ENCODE measurements around the gene ADCY9. TPM values are rescaled to one million over a fixed set of nuclear protein-coding genes. Genes with fewer than 3 reads are reported as not detected.
"Not testable (repeated sequence)": the region's sequence is repeated elsewhere in the genome, so short reads cannot be mapped to it uniquely, and the experiment has no call there.

Gene ADCY9
- total RNA-seq, 1 experiment from 2014 or later: 14.2 TPM

DNA sequence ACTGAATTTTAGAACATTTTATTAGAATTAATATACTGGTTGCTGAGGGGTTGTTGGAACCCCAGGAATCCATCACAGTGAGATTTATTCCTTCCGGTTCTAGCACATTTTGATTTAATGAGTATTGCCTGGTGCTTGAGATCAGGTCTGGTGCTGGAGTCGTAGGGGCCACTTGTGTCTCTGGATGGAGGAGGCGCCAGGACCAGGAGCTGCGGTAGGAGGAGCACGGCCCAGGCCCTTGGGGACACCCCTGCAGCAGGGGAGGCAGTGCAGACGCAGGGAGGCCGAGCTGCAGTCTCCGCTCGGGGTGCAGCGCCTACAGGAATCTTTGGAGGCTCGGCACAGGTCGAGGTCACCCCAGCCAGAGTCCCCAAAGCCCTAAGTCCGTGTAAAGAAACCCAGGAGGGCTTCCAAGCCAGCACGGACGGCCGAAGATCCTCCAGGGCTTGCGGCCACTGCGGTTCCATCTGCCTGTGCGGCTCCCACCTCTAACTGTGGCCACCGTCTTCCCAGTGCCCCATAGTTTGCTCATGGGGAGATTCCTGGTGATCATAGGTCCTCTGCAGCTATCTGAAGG lies 169.6 kb downstream of the ADCY9 start:
- intact Hi-C loops (cut with micrococcal nuclease): no loop called here
- no peaks in the 10 kb centered on the region for H3K36me3 Mint-ChIP-seq (ENCODE audit: insufficient read depth, unreplicated experiment)
- POLR2A ChIA-PET: interaction anchor here (1.3 kb wide), 1 partner anchor 14 kb away, joined by 7 read pairs; no protein-coding TSS in a partner anchor
- DNase-seq (ENCODE audit: unreplicated experiment): no peak
- H3K4me3 Mint-ChIP-seq (ENCODE audit: unreplicated experiment): no peak overlapping the region
- H3K27me3 Mint-ChIP-seq (ENCODE audit: insufficient read depth, unreplicated experiment): no peaks in the 10 kb centered on the region
- no peaks in the 10 kb centered on the region for H3K9me3 Mint-ChIP-seq (ENCODE audit: unreplicated experiment)
- no peak overlapping the region for H3K27ac Mint-ChIP-seq (ENCODE audit: low read depth, unreplicated experiment)
- BruUV-seq (replicated peaks): no TSS peak
- CTCF ChIA-PET: no interaction called here
- peaks cover 12% of the 10 kb centered on the region for H3K4me1 Mint-ChIP-seq (ENCODE audit: insufficient read depth, unreplicated experiment)
- TF ChIP-seq, protein P1, sequence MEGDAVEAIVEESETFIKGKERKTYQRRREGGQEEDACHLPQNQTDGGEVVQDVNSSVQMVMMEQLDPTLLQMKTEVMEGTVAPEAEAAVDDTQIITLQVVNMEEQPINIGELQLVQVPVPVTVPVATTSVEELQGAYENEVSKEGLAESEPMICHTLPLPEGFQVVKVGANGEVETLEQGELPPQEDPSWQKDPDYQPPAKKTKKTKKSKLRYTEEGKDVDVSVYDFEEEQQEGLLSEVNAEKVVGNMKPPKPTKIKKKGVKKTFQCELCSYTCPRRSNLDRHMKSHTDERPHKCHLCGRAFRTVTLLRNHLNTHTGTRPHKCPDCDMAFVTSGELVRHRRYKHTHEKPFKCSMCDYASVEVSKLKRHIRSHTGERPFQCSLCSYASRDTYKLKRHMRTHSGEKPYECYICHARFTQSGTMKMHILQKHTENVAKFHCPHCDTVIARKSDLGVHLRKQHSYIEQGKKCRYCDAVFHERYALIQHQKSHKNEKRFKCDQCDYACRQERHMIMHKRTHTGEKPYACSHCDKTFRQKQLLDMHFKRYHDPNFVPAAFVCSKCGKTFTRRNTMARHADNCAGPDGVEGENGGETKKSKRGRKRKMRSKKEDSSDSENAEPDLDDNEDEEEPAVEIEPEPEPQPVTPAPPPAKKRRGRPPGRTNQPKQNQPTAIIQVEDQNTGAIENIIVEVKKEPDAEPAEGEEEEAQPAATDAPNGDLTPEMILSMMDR (IDR thresholded peaks at IDR 0.05; ENCODE audit: unreplicated experiment): no peak

DNA sequence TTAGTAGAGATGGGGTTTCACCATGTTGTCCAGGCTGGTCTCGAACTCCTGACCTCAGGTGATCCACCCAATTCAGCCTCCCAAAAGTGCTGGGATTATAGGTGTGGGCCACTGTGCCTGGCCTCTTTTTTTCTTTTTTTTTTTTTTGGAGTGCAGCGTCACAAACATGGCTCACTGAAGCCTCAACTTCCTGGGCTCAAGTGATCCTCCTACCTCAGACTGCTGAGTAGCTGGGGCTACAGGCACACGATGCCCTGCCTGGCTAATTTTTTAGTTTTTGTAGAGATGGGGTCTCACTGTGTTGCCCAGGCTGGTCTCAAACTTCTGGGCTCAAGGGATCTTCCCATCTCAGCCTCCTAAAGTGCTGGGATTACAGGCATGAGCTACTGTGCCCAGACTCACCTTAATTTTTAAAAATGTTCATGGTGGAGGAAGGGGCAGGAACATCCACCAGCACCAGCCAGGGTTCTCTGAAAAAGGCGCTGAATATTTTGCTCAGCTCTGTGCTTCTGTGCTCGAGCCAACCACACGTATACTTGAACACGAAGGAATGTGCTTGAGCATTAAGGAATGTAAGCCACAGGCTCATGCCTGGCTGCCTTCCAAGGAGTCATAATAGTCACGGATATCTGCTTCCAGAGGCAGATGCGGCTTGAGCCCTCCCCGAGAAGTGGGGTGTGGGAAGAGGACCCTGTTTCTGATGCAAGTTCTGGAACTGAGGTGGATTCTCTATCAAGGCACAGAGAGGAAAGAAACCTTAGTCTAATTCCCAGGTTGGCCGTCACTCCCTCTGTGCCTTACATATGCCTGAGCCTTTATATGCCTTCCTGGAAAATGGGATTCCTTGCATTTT lies 170.3 kb downstream of the ADCY9 start:
- intact Hi-C loops (cut with micrococcal nuclease): no loop called here

DNA sequence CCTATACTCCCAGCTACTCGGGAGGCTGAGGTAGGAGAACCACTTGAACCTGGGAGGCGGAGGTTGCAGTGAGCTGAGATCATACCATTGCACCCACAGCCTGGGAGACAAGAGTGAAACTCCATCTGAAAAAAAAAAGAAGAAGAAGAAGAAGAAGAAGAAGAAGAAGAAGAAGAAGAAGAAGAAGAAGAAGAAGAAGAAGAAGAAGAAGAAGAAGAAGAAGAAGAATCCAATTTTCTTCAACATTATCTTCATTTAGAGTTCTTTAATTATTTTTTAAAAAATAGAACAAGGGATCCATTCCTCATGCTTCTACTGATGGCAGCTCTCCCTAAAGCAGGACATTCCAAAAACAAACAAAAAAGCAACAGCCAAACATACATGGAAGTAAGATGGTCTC lies 171.8 kb downstream of the ADCY9 start:
- H3K36me3 Mint-ChIP-seq (ENCODE audit: insufficient read depth, unreplicated experiment); H3K27me3 Mint-ChIP-seq (ENCODE audit: insufficient read depth, unreplicated experiment); DNase-seq (ENCODE audit: unreplicated experiment); BruUV-seq (replicated peaks); H3K4me1 Mint-ChIP-seq (ENCODE audit: insufficient read depth, unreplicated experiment); intact Hi-C loops (cut with micrococcal nuclease); H3K4me3 Mint-ChIP-seq (ENCODE audit: unreplicated experiment); H3K9me3 Mint-ChIP-seq (ENCODE audit: unreplicated experiment); POLR2A ChIA-PET; H3K27ac Mint-ChIP-seq (ENCODE audit: low read depth, unreplicated experiment): not testable (repeated sequence)
- CTCF ChIA-PET: interaction anchor here (0.6 kb wide), 1 partner anchor 12 kb away, joined by 4 read pairs; no protein-coding TSS in a partner anchor

More for the DNA sequence above, 170.3 kb downstream of the ADCY9 start:
- BruUV-seq (replicated peaks): no TSS peak
- Mint-ChIP-seq H3K36me3 (ENCODE audit: insufficient read depth, unreplicated experiment) (no peaks in the 10 kb centered on the region), H3K4me1 (ENCODE audit: insufficient read depth, unreplicated experiment) (peaks cover 12% of the 10 kb centered on the region), H3K27ac (ENCODE audit: low read depth, unreplicated experiment) (no peak overlapping the region), H3K27me3 (ENCODE audit: insufficient read depth, unreplicated experiment) (no peaks in the 10 kb centered on the region), H3K9me3 (ENCODE audit: unreplicated experiment) (no peaks in the 10 kb centered on the region), H3K4me3 (ENCODE audit: unreplicated experiment) (no peak overlapping the region)
- CTCF ChIA-PET: no interaction called here
- peak; percentile 87 for DNase-seq (ENCODE audit: unreplicated experiment)
- POLR2A ChIA-PET: interaction anchor here (0.8 to 1.3 kb wide), 2 partner anchors 15 to 325 kb away, joined by 3 to 7 read pairs; no protein-coding TSS in a partner anchor
- TF ChIP-seq, protein P1 (IDR thresholded peaks at IDR 0.05; ENCODE audit: unreplicated experiment): no peak

DNA sequence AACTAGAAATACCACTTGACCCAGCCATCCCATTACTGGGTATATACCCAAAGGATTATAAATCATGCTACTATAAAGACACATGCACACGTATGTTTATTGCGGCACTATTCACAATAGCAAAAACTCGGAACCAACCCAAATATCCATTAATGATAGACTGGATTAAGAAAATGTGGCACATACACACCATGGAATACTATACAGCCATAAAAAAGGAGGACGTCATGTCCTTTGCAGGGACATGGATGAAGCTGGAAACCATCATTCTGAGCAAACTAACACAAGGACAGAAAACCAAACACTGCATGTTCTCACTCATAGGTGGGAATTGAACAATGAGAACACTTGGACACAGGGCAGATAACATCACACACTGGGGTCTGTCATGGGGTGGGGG lies 174.1 kb downstream of the ADCY9 start:
- intact Hi-C loops (cut with micrococcal nuclease); BruUV-seq (replicated peaks): not testable (repeated sequence)

More for the DNA sequence above, 174.1 kb downstream of the ADCY9 start:
- H3K36me3 Mint-ChIP-seq (ENCODE audit: insufficient read depth, unreplicated experiment); H3K9me3 Mint-ChIP-seq (ENCODE audit: unreplicated experiment); CTCF ChIA-PET; H3K4me3 Mint-ChIP-seq (ENCODE audit: unreplicated experiment); H3K4me1 Mint-ChIP-seq (ENCODE audit: insufficient read depth, unreplicated experiment); H3K27me3 Mint-ChIP-seq (ENCODE audit: insufficient read depth, unreplicated experiment); H3K27ac Mint-ChIP-seq (ENCODE audit: low read depth, unreplicated experiment); DNase-seq (ENCODE audit: unreplicated experiment): not testable (repeated sequence)
- POLR2A ChIA-PET: interaction anchor here (0.6 kb wide), 1 partner anchor 678 kb away, joined by 3 read pairs; no protein-coding TSS in a partner anchor

All from MCF 10A (cell line).